ENCODE results near the gene DPH7. TPM values are rescaled to one million over a fixed set of nuclear protein-coding genes. Genes with fewer than 3 reads are reported as not detected.
"Not testable (repeated sequence)": the region's sequence is repeated elsewhere in the genome, so short reads cannot be mapped to it uniquely, and the experiment has no call there.

DPH7 gene
- polyA plus RNA-seq, 1 donor, result 29.3 TPM

DNA sequence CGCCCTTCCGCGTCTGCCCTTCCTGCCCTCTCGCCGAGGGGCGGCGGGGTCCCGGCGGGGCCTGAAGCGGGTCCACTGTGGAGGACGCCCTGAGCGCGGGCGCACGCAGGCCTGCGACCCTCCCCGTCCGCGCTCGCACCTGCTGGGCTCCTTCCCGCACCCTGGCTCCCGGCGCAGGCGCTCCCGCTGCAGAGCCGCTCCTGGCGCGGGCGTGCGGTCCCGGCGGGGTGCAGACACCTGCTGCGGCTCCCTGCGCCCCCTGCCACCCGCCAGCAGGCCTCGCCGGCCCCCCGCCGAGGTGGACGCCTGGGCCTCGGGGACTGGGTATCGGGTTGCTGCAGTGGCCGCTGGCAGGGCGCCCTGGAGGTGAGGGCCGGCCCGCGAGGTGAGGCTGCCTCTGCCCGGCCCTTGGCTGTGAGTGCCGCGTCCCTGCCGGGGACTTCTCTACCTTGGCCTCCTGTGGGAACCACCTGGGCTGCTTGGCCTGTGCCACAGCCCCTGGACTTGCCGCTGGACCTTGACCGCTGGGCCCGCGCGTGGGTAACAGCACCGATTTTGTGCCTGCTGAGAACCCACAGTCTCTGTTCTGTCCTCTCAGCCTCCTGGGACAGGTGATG, 27.4 kb upstream of the DPH7 start:
- DNase-seq, result no peak

DNA sequence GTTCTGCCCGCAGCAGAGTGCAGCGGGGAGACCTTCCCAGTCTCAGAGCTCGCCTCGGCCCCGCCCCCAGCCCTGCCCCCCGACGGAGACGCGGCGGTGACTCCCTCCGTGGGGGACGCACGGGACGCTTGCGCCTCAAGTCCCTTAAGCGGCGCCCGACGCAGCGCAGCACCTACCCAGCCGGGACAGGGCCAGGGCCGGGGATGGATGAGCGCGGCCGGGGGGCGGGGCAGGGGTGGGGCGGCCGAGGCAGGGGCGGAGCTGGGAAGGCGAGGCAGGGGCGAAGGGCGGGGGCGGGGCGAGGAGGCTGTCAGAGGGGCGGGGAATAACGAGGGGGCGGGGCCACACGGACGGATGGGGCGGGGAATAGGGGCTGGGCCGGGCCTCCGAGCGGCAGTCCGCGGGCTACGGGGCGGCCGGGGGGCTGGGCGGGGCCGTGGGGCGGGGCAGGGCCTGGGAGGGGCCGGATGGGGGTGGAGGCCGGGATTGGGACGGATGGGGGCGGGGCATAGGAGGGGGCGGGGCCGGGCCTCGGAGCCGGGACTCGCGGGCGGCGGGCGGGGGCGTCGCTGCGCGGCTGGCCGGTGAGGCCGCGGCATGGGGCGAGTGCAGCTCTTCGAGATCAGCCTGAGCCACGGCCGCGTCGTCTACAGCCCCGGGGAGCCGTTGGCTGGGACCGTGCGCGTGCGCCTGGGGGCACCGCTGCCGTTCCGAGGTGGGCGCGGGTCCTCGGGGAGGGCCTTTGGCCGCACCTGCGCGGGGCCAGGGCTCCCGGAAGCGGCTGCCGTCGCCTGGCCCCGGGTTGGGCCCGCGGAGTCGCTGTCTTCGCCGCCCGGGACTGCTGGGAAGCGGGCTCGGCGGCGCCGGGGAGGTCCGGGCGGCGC, 26.6 kb upstream of the DPH7 start, which contains the start of gene ARRDC1:
Gene ARRDC1, plus strand, starts transcription at position 566 of the 884 bp plus-strand sequence. Its CDS starts 32 bp downstream, at position 598.
- peak; percentile 83 for DNase-seq

DNA sequence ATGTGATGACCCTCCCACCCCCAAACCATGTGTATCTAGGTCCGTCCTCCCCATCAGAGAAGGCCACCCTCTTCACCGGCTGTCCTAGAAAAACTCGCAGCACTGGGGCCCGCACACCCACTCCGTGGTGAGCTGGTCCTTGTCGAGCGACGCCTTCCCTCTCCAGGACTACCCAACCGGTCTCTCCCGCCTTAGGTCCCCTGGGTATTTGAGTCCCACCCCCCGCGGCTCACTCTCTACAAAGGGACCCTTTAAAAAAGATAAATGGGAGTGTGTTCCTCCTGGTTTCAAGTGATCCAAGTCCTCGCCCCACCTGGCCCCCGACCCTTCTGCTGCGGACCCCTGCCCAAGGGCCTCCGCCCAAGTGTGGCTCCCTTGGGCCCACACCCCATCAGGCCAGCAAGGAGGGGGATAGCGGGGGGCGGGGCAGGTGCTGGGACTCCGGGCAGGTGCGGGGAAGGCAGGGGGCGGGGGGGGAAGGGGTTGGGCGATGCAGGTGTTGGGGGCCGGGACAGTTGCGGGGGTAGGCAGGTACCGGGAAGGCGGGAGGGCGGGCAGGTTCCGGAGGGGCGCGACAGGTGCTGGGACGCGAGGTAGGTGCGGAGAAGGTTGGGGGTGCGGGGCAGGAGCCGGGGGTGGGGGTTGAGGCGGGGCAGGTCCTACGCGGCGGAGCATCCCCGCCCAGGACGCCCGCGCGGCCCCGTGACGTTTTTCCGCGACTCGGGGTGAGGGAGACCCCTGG, 25.8 kb upstream of the DPH7 start:
- no peak for DNase-seq

DNA sequence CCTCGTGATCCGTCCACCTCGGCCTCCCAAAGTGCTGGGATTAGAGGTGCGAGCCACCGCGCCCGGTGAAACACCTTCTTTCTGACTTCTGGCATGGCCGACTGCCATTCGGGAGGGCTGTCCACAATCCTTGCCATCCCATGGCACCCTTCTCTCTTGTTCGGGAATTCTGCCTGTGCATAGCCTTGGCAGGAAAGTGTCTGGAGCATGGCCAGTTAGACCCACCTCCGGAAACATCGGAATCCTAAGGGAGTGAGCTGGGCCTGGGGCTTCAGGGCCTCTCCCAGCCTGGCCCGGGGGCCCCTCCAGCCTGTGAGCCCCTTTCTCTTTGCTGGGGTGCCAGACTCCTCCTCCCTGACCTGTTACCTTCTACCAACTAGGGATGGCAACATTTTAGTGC, 25.2 kb upstream of the DPH7 start:
- DNase-seq, result no peak

DNA sequence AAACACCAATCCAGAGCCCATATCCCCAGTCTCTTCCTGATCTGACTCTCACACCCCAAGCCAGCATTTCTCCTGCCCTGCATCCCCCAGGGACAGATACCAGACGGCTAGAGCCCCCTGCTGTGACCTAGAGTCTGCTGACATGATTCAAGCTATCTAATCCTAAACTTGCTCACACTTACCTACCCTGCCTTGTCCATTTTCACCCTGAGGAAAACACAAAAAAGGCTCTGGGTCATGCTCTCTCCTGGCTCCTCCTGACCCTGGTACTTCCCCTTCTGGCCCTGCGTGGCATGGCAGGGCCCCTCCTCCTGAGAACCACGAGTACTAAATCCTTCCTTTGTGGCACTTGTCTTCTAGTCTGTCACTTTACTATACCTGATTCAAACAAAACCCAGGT, 23.9 kb upstream of the DPH7 start:
- DNase-seq, result no peak

DNA sequence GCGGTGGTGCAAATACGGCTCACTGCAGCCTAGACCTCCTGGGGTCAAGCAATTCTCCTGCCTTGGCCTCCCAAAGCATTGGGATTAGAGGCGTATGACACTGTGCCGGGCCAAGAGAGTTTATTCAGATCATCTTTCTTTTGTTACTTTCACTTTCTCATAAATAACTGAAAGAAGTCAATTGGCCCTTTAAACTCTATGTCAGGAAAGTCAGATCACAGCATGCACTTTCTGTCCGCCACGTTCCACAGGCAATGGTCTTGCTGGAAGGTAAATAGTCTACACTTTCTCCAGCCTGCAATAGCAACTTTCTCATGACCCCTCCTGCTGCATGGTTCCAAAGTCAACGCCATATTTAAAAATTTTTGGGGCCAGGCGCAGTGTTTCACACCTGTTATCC, 20.2 kb upstream of the DPH7 start:
- DNase-seq, result no peak

DNA sequence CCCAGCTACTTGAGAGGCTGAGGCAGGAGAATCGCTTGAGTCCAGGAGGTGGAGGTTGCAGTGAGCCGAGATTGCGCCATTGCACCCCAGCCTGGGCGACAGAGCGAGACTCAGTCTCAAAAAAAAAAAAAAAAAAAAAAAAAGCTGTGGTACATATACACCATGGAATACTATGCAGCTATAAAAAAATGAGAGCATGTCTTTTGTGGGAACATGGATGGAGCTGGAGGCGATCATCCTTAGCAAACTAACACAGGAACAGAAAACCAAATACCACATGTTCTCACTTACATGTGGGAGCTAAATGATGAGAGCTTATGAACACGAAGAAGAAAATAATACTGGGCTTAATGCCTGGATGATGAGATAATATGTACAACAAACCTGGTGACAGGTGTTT, 17.9 kb upstream of the DPH7 start:
- DNase-seq, result not testable (repeated sequence)

DNA sequence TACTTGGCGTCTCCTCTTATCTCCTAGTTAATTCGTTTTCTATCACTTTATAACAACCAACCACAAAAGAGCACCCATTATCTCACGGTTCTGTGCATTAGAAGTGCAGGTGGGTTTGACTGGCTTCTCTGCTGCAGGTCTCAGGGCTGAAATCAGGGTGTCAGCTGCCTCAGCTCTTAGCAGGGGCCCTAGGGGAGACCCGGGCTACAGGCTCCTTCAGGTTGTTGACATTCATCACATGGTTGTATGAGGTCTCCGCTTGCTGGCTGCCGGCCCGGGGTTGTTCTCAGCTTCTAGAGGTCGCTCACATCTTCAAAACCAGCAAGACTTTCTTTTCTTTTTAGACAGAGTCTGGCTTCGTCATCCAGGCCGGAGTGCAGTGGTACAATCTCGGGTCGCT, 14.5 kb upstream of the DPH7 start:
- no peak for DNase-seq

DNA sequence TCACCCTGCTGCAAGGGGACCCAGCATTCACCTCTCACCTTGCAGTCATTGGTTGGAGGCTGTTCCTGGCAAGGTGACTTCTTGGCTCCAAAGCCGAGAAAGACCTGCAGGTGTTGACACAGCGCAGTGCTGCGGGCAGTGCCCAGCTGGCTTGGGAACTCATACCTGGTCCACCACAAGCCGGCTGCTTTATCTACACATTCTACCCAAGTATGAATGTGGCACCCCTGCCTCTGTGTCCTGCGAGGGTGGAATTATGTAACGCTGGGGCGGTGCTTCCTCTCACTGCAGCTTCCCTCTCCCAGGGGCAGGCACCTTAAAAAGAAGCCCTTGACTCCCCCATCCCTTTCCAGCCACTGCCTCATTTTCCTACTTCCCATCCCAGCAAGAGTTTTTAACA, 14.0 kb upstream of the DPH7 start:
- DNase-seq, result no peak

DNA sequence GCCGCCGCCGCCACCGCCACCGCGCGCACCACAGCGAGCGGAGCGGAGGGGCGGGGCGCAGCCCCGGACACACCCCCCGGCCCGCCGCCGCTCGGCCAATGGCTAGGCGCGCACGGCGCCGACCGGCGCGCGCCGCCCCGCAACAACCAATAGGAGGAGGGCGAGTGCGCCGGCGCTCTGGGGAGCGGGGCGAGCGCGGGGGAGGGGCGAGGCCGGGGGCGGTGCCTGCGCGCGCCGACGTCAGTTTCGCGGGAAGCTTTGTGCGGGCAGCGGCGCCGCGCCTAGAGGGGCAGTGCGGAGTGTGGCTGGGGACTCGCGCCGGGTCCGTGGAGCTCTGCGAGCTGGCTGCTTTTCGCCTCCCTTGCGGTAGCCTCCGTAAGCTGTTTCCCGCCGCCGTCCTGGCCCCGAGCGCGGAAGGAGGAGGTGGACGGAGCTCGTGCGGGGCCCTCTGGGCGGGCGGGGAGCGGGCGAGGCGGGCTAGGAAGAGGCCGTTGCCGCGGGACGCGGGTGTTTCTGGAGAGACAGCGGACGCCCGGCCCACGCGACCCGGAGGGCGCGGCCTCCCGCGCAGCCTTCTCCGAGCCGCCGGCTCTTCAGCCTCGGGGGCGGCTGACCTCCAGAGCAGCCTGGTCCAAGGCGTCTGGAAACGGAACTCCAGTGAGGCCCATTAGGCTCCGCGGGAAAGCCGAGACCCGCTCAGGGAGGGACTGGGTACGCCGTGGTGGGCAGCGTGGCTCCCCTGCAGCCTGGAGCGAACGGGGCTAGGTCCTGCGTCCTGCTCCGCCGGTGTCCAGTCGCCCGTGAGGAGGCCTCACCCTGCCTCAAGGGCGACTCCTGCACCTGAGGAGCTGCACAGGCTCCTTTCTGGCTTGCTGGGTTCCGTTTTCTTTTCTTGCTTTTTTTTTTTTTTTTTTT, 12.0 kb upstream of the DPH7 start, which contains the start of gene ZMYND19:
Gene ZMYND19, minus strand, starts transcription at position 44 of the 915 bp plus-strand sequence. CDS start 249 bp downstream, outside the sequence.
- peak; percentile 93 for DNase-seq

DNA sequence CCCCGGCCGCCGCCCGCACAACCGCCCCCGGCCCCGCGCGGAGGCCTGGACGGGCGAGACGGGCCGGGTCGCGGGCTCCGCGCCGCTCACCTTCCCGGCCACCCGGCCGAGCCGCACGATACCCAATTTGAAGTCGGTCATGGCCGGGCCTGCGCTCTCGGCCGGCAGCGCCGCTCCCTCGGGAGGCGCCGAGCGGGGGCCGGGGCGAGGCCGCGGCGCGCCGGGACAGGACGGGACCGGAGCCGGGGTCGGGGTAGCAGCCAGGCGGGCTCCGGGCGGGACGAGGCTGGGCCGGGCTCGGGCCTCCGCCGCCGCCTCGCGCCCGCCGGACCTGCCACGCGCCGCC, 11.4 kb upstream of the DPH7 start:
- no peak for DNase-seq

DNA sequence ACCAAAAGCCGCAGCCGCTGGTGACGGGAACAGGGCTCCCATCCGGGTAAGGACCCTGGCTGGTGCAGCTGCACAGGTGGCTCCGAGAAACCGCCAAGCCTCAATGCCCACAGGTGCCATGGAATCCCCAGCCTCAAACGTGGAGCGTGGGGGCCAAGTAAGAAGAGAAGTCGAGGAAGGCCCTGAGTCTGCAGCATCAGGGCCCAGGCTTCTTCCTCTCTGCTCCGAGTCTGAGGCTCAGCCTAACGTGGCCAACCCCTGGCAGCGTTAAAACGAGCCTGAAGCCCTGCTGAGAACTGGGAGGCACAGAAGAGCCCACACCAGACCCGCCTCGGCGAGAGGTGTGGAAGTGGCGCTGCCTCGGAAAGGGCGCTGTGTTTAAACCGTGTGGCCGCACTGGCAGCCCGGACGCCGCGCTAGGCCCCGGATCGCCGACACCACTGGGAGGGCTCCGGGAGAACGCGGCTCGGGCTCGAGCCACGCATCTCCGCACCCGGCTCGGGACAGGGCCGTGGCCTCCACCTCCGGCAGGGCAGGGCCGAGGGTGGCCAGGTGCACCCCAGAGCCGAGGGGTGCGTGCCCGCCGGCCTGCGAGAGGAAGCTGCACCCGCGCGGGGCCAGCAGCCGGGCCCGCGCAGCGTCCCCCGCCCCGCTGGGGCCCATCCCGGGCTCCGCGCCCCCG, 10.9 kb upstream of the DPH7 start:
- DNase-seq, result no peak

DNA sequence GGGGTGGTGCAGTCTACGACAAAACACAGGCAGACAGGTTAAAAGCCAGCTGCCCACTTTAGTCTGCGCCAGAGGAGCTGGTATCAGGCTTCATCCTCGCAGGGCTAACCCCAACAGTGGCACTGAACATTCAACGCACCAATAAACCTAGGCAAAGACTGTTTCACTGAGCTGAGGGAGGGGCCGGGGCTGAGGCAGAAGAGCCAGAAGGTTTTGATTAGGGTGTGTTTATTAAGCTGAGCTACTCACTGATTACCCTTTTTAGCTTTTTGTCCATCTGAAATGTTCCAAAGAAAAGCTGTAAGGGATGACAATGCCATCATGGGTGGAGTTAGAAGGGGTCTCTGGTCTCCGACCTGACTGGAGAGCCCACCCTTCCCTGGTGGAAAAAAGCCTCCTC, 10.2 kb upstream of the DPH7 start:
- no peak for DNase-seq

DNA sequence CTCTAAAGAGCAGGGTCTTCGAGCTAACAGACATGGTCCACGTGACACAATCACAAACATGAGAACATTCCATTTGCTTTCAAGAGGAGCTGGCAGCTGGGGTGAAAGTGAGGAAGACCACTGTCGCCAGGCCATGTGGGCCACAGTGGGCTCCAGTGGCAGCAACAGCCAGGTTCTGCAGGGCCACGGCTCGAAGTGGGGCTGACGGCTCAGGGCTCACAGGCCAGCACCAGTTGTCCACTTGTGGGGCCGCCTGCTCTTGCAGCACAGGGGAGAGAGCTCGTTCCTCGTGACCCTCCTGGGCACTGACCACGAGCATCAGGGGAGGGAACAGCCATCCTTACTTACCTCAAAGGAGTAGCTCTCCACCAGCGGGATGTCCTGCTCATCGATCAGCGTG, 9.6 kb upstream of the DPH7 start:
- no peak for DNase-seq

DNA sequence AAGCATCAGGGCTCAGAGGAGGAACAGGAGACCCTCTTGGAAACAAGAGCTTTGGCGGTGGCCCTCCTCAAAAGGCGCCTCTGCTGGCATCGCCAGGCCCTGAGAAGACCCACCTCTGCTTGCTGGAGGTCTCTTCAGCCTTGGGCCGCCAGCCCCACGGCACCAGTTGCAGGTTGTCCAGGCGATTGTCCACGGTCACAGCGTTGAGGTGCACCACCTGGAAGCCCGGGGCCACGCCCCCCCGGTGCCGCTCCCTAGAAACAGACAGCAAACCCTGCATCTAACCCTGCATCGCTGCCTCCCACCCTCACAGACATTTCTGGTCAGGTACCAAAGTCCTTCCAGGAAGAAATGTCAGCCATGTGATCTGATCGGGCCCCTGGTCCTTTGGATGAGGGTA, 8.1 kb upstream of the DPH7 start:
- no peak for DNase-seq

DNA sequence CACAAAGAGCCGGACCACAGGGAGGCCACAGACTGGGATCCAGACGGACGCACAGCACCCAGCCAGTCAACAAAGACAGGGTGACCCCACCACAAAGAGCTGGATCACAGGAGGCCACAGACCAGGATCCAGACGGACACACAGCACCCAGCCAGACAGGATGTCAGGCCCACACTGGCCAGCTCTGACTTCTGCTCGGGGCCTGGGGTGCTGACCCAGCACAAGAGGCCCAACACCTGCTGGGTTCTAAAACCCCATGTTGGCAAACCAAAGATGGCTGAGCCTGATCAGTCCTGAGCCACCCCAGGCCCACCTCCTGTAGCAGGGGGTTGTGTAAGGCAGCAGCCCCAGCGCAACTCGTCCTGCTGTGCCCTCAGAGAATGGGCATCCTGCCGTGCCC, 5.2 kb upstream of the DPH7 start:
- DNase-seq, result no peak

DNA sequence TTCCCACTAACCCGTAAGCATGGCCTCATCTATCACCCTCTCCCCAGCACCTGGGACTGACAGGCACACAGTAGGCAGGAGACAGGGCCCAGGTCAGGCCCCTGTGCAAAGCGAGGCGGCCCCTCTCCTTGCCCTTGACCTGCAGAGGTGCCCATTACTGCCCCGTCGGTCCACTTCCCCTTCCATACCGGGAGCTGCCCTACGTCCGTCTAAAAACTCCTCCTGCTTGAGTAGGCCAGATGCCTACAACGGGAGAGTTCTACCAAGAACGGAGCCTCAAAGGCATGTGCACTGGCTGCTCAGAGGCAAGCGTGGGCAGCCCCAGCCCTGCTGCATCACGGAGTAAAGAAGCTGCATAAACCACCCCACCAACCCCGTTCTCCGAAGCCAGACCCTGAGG, 4.6 kb upstream of the DPH7 start:
- DNase-seq, result no peak

DNA sequence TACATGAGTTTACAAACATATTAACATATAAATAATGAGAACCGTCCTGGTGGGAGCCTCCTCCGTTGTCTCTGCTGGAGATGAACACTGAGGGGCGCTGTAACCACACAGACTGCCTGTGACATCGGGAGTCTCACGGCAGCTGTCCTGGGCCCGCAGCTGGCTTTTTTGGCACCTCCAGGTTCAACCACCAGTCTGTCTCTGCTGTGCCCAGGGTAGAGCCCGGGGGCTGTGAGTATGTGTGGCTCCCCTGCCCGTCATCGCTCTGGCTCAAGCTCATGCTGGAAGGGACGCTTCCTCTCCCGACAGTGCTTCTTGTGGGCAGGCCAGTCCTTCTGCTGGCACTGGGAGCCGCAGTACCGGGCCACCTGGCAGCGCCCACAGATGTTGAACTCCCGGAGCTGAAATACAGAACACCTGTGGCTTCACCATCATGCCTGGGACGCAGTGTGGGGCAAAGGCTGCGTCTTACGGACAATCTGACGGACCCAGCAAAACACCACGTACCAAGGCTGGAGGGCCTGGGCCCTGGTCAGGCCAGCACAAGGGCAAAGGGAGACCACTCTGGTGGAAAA, 3.6 kb upstream of the DPH7 start:
- no peak for DNase-seq

DNA sequence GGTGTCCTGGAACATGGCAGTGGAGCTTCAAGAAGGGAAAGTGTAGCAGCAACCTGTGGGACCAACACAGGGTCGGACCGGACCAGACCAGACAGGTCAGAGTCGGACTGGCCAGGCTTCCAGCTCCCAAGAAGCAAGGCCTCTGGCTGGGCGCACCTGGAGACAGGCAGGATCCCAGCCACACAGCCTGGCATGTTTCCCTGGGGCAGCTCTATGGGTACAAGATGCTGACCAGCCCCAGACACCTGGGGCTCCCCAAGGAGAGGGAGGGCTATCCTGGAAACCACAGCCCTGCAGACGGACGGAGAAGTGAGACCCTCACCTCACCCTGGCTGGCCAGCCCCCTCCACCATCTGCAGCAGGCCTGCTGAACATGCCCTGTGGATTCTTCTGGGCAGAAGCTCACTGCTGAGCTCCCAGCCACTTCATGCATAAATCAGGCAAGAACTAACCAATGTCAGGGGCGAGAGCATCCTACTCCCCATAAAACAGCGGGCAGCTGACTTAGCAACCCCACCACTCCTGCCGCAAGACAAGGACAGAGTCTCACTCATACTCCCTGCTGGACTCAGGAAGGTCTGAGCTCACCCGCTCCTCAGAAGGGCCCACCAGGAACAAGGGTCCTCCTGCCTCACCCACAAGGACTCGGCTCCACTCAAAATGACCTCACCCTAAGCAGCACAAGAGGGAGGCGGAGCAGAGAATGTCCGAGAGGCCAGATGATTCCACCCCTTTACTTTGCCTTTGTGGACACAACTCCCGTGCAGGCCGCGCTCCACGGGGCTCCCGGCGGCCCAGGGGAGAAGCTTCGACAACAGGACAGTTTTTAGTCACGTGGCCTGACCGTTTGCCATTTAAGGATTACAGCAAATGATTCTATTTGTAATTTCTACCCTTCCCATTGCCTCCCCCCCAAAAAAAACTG, 2.9 kb upstream of the DPH7 start:
- DNase-seq, result no peak

DNA sequence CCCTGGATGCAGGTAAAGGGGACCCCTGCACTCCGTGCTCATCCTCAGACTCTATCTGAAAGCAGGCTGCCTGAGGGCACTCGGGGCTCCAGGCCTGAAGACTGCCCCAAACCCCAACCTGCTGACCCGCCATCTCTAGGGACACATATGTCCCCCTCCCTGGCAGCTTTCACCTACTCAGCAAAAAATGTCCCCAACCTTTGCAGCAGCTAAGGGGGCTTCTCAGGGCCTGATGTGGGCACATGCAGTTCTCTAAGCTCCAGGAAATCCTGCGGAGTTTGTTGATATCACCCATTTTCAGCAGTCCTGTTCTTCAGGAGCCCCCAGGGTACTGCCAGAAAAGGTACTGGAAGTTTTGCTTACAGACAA, 2.2 kb upstream of the DPH7 start:
- DNase-seq, result no peak

Measured in hindlimb muscle (tissue), 1 donor.